ENCODE data around the gene NADSYN1.

The NADSYN1 gene

DNA sequence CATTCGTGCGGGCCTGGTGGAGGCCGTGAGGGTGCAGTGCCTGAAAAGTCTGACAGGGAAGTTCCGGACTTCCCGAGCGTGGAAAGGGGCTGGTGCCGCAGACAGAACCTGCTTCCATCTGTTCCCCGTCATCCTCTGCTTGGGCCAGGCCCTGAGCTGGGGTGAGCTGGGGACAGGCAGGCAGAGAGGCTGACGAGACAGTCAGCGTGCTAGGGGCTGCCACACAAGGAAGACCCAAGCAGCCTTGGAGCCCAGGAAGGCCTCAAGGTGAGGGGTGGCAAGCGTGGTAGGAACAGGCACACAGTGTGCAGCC lies 25.5 kb downstream of the NADSYN1 start:
- H3K79me2 ChIP-seq (ENCODE audit: control insufficient read depth, low read length): no peaks in the 10 kb centered on the region
- H3K4me3 ChIP-seq (ENCODE audit: low read length): no peak overlapping the region
- H3K27ac ChIP-seq (ENCODE audit: low read depth, low read length): no peak overlapping the region
- TF ChIP-seq EZH2phosphoT487 (IDR thresholded peaks at IDR 0.05; ENCODE audit: borderline replicate concordance, low read length) (no peak), CTCF (IDR thresholded peaks at IDR 0.05; ENCODE audit: low read depth, low read length, poor library complexity, severe bottlenecking) (no peak)
- no peak overlapping the region for H3K4me2 ChIP-seq (ENCODE audit: low read length)
- no peaks in the 10 kb centered on the region for H3K9me3 ChIP-seq (ENCODE audit: control insufficient read depth, insufficient read depth, low read length)
- no peaks in the 10 kb centered on the region for H3K4me1 ChIP-seq (ENCODE audit: control insufficient read depth, low read length)
- H3K36me3 ChIP-seq (ENCODE audit: control insufficient read depth, low read length): peaks cover 74% of the 10 kb centered on the region
- H3F3A ChIP-seq (ENCODE audit: control insufficient read depth, insufficient read depth): no peaks in the 10 kb centered on the region
- no peaks in the 10 kb centered on the region for H4K20me1 ChIP-seq (ENCODE audit: control insufficient read depth, insufficient read depth, low read depth, low read length)
- H3K27me3 ChIP-seq (ENCODE audit: control insufficient read depth, low read length): no peaks in the 10 kb centered on the region
- no peaks in the 10 kb centered on the region for H3K9me2 ChIP-seq (replicated peaks; ENCODE audit: control insufficient read depth, low read length)

DNA sequence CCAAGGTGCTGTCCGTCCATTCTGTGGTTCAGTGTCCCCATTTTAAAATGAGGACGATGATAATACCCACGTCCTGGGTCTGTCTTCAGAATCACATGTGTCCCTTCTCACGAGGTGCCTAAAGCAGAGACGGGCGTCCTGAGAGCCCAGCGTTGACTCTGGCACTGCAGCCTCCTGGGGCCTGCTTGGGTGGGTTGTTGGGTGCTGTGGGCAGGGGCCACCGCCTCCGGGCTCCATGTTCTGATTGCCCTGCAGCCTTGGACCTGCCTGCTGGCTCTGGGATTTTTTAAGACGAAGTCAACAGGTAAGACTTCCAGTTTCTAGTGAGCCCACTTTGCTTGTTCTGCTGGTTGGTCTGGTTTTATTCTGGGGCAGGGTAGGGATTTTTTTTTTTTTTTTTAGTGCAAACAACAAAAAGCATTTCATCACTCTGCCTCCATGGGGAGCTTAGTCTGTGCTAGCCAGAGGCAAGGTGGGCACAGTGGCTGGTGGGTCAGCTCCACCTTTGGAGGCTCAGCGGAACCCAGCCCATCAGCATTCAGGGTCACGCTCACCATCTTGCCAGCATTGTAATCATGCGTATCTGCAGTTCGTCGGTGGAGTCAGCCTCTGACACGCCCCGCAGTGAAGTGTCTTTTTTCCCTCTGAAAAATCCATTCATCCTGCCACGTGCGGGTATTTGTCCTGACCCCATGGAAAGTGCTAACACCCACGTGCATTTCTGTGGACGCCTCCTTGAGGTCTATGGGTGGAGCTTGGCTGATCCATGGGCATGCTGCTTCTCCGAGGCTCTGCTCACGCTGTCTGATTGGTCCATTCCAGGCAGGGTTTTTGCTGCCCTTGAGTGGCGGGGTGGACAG lies 28.3 kb downstream of the NADSYN1 start:
- Histone ChIP-seq H3K9me2 (replicated peaks; ENCODE audit: control insufficient read depth, low read length) (no peaks in the 10 kb centered on the region), H4K20me1 (ENCODE audit: control insufficient read depth, insufficient read depth, low read depth, low read length) (no peaks in the 10 kb centered on the region), H3K4me2 (ENCODE audit: low read length) (no peak overlapping the region), H3K79me2 (ENCODE audit: control insufficient read depth, low read length) (no peaks in the 10 kb centered on the region), H3K4me1 (ENCODE audit: control insufficient read depth, low read length) (no peaks in the 10 kb centered on the region), H3F3A (ENCODE audit: control insufficient read depth, insufficient read depth) (no peaks in the 10 kb centered on the region), H3K36me3 (ENCODE audit: control insufficient read depth, low read length) (peaks cover 71% of the 10 kb centered on the region), H3K4me3 (ENCODE audit: low read length) (no peak overlapping the region), H3K27me3 (ENCODE audit: control insufficient read depth, low read length) (no peaks in the 10 kb centered on the region), H3K9me3 (ENCODE audit: control insufficient read depth, insufficient read depth, low read length) (no peaks in the 10 kb centered on the region), H3K27ac (ENCODE audit: low read depth, low read length) (no peak overlapping the region)
- TF ChIP-seq EZH2phosphoT487 (IDR thresholded peaks at IDR 0.05; ENCODE audit: borderline replicate concordance, low read length) (no peak), CTCF (IDR thresholded peaks at IDR 0.05; ENCODE audit: low read depth, low read length, poor library complexity, severe bottlenecking) (no peak)

DNA sequence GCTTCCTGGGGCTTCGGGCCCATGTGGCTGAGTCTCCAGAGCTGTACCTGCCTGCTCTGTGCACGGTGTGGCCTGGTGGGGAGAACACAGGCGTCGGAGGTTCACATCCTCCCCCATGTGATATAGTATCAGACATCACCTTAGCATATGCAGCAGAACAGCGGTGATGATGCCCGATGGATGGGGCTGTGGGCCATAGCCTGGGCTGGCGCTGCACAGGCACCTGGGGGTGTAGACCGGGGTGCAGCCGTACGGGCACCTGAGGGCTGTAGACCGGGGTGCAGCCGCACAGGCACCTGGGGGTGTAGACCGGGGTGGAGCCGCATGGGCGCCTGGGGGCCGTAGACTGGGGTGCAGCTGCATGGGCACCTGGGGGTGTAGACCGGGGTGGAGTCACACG lies 29.2 kb downstream of the NADSYN1 start:
- no peak for TF ChIP-seq EZH2phosphoT487 (IDR thresholded peaks at IDR 0.05; ENCODE audit: borderline replicate concordance, low read length)
- TF ChIP-seq CTCF (IDR thresholded peaks at IDR 0.05; ENCODE audit: low read depth, low read length, poor library complexity, severe bottlenecking): no peak
- Histone ChIP-seq H3K27ac (ENCODE audit: low read depth, low read length) (no peak overlapping the region), H3K4me2 (ENCODE audit: low read length) (no peak overlapping the region), H3K79me2 (ENCODE audit: control insufficient read depth, low read length) (no peaks in the 10 kb centered on the region), H3K27me3 (ENCODE audit: control insufficient read depth, low read length) (no peaks in the 10 kb centered on the region), H3F3A (ENCODE audit: control insufficient read depth, insufficient read depth) (no peaks in the 10 kb centered on the region), H3K36me3 (ENCODE audit: control insufficient read depth, low read length) (peaks cover 62% of the 10 kb centered on the region), H3K4me1 (ENCODE audit: control insufficient read depth, low read length) (no peaks in the 10 kb centered on the region), H3K9me2 (replicated peaks; ENCODE audit: control insufficient read depth, low read length) (no peaks in the 10 kb centered on the region), H3K4me3 (ENCODE audit: low read length) (no peak overlapping the region), H3K9me3 (ENCODE audit: control insufficient read depth, insufficient read depth, low read length) (no peaks in the 10 kb centered on the region), H4K20me1 (ENCODE audit: control insufficient read depth, insufficient read depth, low read depth, low read length) (no peaks in the 10 kb centered on the region)

Measured in DOHH2 (cell line).